Urothelium cell line (cell line): ENCODE measurements around the gene AOPEP.

ENCODE experiments used
- DNase-seq: peaks from one replicate; pipeline ENCODE4 v3.0.0; 2011; ENCODE audit warnings: low spot score, mixed read lengths
- FAIRE-seq: peaks from 2 replicates; lab custom pipeline; 2011; peaks lifted over from hg19 to GRCh38; lab: Jason Lieb, UNC

The AOPEP gene

DNA sequence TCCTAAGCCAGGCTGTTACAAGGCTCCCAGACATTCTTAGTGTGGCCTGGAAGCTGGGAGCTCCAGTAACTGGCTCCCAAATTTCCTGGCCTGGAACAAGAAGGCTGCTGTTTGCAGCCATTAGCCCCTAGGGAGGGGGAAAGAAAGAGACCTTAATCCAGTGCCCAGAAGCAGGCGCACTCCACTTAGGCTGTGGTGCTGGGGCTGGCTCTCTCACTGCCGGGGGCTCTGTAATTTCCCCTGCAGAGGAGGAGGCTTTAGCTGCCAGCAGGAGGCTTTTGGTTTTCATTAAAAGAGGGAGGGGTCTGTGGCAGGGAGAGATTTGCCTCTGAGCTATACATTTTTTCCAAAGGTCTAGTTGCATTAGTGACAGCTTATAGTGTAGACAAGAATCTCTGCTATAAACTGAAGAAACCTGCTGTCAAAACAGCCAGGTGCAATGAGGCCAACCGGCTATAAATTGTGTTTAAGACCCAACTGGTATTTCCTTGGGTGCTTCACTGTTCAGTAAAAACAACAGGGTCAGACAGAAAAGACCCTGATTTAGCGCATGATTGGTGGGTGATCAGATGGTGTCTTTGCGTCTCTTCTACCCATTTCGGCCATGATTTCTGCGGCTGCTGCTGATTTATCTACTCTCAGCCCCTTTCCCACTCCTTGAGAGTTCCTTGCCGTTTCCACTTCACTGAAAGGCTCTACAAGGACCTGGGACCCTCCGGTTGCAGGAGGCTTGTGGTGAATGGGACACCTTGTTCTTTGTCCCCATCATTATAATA is 254.6 kb downstream of the AOPEP start:
- no peak for DNase-seq
- FAIRE-seq, result no peak

DNA sequence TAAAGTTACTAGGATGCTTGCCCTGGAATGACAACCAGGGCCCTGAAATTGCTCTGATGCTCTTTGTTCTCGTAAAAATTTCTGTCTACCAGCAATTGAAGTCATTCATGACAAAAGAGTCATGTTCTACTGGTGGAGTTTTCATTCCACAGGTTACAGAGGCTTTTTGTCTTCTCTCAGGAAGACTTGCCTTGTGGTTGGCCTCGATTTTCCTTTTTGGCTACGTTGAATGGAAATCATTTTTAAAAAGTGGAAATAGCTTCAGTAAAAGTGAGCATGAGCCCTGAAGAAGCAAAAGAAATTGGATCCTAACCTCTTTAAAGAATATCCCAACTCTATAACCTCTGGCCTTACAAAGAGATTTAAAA is 255.2 kb downstream of the AOPEP start:
- FAIRE-seq, result no peak
- DNase-seq, result no peak

DNA sequence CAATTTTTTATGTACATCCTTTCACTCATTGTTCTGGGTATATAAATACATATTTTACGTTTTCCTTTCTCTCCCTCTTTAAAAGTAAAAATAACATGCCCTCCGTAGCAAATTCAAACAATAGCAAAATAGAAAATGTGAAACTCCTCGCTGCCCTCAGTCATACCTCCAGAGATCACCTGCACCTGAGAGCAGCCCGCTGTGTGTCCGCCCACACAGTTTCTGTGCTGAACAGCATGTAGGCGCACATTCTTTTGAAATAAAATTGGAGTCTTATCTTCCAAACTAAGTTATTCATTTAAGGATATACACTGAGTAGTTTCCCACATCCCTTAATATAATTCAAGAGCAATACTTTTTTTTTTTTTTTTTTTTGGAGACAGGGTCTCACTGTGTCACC is 255.7 kb downstream of the AOPEP start:
- FAIRE-seq, result no peak
- no peak for DNase-seq

- no peak for FAIRE-seq
- no peak for DNase-seq
Observed at GRCh38 chr9:94983552-94983951, 257.1 kb downstream of the AOPEP start.

DNA sequence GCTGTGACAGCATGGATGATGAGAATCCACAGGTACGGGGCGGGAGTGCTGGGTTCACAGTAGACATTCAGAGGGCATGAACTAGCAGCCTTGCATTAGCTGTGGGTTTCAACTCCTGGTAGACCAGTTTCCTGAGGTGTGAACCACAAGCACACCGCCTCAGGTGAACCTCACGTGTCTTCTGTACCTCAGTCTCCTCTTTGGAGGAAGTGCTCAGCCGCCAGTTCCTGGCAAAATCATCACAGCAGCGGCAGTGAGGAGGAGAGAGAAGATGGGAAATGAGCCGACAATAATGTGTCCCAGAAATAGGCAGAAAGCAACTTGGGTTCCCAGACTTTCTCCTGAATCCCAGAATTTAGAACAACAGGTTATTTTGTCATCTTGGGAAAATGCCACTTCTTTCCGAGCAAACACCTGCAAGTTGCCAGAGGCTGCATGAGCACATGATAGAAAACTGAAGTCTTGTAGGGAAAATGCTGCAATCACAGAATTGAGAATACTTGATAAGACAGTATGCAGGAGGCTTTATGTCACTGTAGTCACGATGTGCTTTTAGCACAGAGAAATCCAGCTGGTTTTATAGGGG is 258.5 kb downstream of the AOPEP start:
- FAIRE-seq, result no peak

GRCh38 chr9:94985649-94986048 is 259.1 kb downstream of the AOPEP start:
- no peak for FAIRE-seq

More for the DNA sequence above, 258.5 kb downstream of the AOPEP start:
- no peak for DNase-seq

GRCh38 chr9:94987731-94988130 is 261.2 kb downstream of the AOPEP start:
- FAIRE-seq (no peak), DNase-seq (no peak)

More at GRCh38 chr9:94985649-94986048, 259.1 kb downstream of the AOPEP start:
- peak; percentile 29 for DNase-seq

GRCh38 chr9:94990897-94991561 is 264.5 kb downstream of the AOPEP start:
- DNase-seq, result no peak
- FAIRE-seq, result no peak

DNA sequence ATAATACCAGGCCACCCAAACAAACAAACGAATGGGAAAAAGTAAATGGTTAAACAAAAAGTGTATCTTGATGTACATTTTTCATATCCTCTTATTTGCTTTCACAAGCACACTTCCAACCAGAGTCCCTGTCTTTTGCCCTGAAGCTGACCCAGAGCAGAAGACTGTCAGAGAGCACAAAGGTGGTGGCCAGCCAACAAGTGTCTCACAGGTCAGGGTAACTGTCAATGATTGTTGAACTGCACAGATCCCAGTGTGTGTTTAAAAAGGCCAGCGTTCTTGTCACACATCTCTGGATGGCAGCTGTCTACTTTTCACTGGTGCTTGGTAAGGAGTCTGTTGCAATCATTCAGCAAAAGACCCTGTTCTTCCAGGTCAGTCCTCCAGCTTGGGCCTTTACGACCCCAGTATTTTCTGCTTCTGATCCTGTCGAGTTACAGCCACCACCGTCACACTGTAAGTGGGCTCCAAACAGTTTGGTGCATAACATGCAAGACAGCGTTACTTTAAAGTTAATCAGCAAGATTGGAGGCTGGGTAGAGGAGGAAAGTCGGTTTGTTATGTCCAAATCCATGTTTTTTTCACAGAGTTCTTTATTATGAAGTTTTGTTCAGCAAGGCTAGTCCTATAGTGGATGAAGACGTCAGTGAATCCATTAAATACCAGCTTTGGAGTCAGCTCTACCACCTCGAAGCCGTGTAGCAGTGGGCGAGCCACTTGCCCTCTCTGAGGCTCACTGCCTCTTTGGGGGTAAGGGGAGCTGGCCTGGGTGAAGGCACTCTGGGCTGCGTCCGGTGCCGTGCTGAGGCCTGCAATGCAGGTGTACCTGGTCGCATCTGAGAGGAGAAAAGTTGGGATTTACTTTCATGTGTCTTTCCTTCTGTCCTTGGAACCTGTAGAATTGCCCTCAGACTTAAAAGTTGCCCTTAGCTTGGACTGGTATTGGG is 265.7 kb downstream of the AOPEP start:
- no peak for FAIRE-seq
- DNase-seq, result no peak

DNA sequence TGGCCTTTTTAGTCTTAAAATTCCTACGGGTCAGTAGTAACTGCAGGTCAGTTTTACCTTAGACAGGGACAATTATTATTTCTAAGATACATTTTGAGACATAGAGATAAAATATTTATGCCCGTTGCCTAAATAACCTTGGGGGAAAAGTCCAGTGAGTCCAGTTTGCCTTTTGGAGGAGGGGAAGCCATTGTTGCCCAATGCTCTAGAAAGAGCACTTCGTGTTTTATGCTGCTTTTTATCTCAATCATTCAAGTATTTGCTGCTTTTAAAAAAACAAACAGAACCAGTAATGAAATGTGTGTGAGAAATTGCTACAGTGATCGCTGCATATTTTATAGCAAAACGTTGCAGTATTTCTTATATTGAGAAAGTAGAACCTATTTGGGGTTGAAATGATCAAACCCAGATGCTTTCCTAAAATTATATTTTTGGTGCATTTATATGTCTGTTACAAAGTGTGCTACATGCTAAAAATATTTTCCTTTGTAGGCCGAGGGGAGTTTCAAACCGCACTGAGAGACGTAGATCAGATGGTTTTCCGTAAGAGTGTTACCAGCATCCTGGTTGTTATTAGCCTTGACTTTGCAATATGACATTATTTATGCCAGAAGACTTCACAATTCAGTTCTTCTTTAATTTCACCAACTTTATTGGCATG is 266.8 kb downstream of the AOPEP start:
- DNase-seq (no peak), FAIRE-seq (no peak)

GRCh38 chr9:94993821-94994165 is 267.3 kb downstream of the AOPEP start:
- no peak for FAIRE-seq

DNA sequence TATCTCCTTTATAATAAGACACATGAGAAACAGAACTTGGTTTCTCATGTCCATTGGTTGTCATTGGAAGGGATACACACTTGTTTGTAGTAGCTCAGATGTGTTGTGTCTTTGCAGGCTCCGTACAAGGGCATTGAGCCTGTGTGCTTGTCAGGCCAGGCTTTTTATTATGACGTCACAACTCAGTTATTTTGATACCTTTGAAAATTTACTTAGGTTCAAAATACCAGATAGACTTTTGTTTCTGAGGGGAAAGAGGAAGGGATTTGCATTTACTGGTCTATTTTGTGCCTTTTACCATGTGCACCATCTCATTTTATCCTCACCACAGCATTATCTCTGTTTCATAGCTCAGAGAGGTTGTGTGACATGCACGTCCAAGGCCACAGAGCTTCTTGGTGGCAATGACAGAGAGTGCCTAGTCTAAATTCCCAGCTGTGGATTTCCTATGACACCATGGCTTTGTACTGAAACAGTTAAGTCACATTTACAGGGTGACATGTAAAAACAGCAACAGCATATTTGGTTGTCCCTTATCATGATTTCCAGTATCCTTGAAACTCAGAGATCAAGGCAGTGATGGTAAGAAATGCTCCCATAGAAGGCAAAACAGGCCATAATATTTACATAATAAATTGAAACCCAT is 268.7 kb downstream of the AOPEP start:
- FAIRE-seq, result no peak
- no peak for DNase-seq

More at GRCh38 chr9:94993821-94994165, 267.3 kb downstream of the AOPEP start:
- DNase-seq, result no peak

GRCh38 chr9:94996641-94997040 is 270.1 kb downstream of the AOPEP start:
- DNase-seq (no peak), FAIRE-seq (no peak)

DNA sequence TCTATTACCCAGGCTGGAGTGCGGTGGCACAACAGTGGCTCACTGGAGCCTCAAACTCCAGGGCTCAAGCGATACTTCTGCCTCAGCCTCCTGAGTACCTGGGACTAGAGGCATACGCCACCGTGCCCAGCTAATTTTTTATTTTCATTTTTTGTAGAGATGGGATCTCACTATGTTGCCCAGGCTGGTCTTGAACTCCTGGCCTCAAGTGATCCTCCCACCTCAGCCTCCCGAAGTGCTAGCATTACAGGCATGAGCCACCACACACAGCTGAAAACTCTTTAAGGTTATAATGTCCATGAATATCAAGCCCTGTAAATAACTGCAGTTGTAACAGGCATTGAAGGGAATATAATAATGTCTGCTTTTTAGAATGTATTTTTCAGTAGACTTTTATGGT is 271.2 kb downstream of the AOPEP start:
- FAIRE-seq (no peak), DNase-seq (no peak)

GRCh38 chr9:94999832-95000231 is 273.3 kb downstream of the AOPEP start:
- DNase-seq (no peak), FAIRE-seq (no peak)

GRCh38 chr9:95000821-95001220 is 274.3 kb downstream of the AOPEP start:
- FAIRE-seq, result no peak
- no peak for DNase-seq

DNA sequence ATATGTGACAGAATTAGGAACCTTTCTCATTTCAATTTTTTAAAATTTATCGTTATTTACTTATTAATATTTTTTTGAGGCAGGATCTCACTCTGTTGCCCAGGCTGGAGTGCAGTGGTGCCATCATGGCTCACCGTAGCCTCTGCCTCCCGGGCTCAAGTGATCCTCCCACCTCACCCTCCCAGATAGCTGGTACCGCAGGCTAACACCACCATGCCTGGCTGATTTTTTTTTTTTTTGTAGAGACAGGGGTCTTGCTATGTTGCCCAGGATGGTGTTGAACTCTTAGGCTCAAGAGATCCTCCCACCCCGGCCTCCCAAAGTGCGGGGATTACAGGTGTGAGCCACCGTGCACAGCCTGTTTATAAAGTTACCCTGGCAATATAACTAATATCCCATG is 275.2 kb downstream of the AOPEP start:
- DNase-seq (no peak), FAIRE-seq (no peak)

- FAIRE-seq (no peak), DNase-seq (peak; percentile 64)
Observed at GRCh38 chr9:95003689-95004410, 277.4 kb downstream of the AOPEP start.
